GM18868 (cell line): ENCODE results near the gene ACKR1.

ENCODE experiments used
- ATAC-seq: cut with Tn5 transposase; IDR thresholded peaks from one replicate; pipeline ENCODE4 v1.9.1; 2021; ENCODE audit warnings: mild to moderate bottlenecking, moderate library complexity; ENCODE audit not compliant: unreplicated experiment

ACKR1 gene

DNA sequence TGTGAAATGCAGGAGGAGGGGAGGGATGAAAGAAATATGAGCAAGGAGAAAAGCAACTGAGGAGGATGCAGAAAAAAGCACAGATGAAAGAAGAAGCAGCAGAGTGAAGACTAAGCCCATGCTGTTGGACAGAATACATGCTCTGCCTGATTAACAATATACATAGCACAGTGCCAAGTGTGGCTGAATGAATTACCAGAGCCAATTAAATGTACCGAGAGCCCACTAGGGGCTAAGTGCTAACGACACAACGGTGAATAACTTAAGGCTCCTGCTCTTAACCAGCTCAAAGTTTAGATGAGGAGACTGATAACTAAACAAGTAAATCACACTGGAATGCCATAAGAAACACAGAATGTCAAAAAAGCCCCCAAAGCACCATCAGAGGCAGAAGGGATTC lies 17.6 kb upstream of the ACKR1 start:
- no peak for ATAC-seq

DNA sequence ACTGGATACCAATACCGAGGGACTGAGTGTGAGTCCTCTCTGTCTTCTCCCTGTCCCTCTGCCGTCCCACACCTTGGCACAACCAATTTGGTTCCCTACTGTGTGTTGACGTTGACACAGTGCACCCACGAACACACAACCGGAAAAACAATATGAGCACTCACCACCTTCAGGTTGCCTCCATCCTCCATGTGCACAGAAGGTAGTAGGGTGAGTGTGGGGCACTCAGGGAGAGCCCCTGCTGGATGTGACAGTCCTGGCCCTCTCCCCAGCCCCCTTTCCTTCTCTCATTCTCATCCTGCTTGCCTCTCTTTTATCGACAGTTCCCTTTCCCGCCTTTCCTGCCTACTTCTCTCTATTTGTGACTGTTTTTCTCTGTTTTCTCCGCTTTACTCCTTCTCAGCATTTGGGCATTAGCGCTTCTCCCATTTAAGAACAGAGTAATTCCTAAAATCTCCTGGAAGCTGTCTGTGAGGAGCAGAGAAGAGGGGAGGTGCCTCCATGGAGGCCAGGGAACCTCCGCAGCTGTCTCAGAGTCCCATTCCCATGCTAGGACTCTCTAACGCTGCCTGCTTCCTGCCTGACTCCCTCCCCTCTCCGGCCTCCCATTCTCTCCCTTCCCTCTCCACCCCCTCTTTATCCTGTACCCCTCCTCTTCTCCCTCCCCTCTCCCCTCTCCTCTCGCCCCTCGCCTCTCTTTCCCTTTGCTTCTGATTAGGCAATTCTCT lies 16.9 kb upstream of the ACKR1 start:
- ATAC-seq = no peak

- peak; percentile 97 for ATAC-seq
These were observed 16.3 kb upstream of the ACKR1 start for GRCh38 chr1:159188375-159188788.

- ATAC-seq = no peak
These were observed 14.2 kb upstream of the ACKR1 start for GRCh38 chr1:159190441-159190840.

GRCh38 chr1:159196543-159196942 lies 8.1 kb upstream of the ACKR1 start:
- ATAC-seq = no peak

DNA sequence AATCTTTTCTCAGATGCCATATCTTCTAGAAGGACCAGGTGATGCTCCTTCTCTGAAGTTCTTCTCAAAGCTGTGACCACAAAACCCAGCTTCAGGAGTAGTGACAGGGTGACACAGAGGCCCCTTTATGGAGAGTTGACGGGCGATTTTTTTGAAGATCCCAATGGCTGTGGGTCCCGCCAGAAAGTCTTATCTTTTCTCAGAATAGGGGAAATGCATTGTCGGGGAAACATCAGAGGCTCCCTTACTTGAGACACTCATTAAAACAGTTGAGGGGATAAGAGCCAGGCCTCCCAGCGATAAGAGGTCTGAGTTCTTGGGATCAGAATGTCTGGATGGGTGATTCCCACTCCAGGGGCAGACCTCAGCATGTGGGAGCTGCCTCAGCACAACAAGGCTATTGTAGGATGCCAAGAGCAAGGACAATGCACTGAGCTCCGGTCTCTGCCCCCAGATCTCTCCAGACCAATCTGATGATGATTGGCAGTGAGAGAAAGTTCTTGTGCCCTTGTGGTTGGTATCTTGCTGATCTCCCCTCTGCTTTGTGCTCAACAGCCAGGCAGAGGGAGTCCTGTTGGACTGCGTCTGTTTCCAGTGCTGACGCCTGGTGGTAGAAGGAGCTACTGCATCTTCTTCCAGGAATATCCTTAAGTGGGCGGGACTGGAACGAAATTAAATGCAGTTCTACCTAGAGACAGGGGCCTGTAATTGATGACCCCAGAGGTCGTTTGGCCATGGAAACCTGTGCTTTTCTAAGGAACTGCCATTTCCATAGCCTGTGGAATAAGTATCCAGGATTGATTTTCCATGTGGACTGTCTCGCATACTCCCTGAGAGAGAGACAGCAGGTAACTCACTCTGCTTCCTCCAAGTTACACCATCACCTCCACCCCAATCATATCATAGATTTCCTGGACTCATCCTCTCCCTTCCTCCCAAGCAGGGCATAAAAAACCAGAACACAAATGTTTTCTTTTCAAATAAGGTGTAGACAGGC lies 6.8 kb upstream of the ACKR1 start:
- ATAC-seq = peak; percentile 90

GRCh38 chr1:159199901-159200300 lies 4.8 kb upstream of the ACKR1 start:
- no peak for ATAC-seq

GRCh38 chr1:159200769-159201168 lies 3.9 kb upstream of the ACKR1 start:
- no peak for ATAC-seq

DNA sequence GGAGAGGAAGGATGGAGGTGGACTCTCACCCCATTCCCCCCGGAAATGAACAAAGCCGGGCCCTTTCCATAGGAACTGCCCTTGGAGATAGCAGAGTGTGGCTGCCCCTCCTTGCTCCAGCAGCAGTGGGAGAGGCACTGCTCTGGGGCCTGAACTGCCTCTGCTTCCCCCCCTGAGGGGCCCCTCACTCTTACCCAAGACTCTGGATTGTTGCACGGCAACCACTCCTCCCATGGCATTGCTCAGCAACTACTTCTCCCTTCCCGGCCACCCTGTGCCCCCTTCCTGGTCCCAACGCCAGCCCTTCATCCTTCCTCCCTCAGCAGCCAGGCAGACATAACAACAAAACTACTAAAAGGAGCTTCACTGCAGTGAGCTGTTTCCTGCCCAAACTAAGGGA lies 3.0 kb upstream of the ACKR1 start:
- no peak for ATAC-seq

DNA sequence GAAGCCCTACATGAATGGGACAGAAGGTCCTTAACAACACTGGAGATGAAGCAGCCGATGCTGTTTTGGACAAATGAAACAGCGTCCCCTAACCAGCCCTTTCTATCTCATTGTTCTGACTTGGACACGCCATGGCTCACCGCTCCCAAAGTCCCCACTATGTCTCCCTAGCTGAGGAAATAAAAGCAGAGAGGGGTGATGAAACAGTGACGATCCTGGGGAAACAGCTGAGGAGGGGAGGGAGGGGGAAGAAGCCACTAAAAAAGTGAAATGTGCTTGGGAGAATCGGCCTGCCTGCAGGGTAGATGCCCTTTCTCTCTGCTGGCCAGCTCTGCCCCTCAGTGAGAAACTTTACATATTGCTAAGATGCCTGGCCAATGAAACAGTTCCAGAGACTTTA lies 1.1 kb upstream of the ACKR1 start:
- no peak for ATAC-seq

- ATAC-seq = no peak
These were observed 550 bp downstream of the ACKR1 start for GRCh38 chr1:159205225-159205624.

- no peak for ATAC-seq
These were observed 1.4 kb downstream of the ACKR1 start for GRCh38 chr1:159206110-159206509.

DNA sequence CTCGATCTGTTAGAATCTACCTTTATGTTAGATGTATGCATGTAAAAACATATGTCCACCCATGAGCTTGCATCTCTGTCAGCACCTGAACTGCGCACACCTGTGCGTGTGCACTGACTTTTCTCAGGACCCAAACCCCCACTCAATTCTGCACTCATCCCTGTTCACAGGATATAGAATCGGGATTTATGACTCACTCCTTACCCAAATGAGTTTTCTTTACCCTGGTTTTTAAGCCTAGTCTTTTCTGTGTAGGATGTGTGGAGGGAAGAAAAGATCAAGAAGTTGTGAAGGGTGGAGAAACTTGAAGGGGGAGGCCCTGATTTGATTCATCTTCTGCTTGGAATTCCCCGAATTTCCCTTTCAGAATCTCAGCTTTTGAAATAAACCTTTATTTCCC lies 2.4 kb downstream of the ACKR1 start:
- peak; percentile 27 for ATAC-seq

DNA sequence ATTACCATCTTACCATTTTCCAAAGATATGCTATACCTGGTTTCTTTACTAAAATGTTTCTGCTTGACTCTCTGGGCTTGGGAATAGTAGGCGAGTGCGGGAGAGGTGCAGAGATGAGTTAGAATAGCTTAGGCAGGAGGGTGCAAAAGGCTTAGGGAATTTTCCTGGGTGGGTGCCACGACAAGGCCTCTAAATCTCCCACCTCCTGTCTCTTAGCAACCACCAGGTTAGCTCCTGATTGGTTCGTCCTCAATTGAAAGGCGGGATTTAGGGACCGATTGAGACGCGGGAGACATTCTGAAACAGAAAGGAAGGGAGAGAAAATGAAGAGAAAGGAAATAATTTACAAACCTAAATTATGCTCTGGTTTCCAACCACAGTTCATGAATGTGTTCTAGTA lies 3.1 kb downstream of the ACKR1 start:
- peak; percentile 34 for ATAC-seq

- peak; percentile 12 for ATAC-seq
These were observed 3.6 kb downstream of the ACKR1 start for GRCh38 chr1:159208175-159208825.

DNA sequence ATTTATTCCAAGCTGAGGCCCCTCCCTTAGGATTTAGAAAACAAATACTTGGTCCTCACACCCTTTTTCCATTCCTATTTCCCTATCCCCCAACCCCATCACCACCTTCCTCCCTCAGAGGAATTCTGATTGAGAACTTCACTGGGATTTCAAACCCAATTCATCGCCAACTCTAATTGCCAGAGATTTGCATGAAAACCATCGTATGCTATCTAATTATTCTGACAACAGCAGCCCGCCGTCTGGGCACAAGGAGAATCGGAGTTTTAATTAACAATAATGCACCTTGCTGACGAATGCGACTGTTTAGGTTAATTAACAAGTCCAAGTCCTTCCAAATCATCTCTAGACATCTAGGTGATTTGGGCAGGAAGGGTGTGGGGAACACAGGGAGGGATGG lies 4.4 kb downstream of the ACKR1 start:
- ATAC-seq = no peak

DNA sequence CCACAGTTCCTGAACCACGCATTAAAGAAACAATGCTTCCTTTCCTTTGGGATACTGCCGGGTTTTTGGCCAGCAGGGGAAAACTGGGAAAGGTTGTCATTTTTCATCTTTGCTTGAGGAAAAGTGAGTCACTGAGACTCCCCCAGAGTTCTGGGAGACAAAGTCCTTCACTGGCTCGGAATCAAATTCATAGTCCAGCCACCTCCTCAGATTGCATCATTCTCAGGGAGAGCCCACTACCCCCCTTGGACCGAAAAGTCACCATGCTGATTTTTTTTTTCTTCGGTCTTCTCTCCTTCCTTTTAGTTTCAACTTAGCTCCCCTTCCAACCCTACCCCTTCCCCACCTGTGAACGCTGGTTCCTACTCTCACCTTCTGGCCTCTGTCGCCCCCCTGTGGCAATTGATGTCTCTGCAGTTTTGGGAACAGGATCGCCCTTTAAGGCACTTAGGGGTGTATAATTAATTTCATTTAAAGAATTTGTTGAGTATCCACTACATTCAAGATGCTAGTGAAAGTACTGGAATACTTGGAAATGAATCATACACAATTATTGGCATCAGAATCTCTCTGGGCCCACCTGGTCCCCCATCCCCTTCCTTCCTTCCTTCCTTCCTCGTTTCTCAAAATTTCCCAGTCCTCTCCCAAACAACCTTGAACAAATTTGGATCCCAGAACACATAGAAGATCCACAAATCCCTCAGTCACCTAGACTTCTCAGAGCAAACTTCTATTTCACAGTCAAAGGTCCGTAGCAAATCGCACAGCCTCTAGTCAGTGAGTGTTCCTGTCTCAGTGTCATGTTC lies 6.9 kb downstream of the ACKR1 start:
- no peak for ATAC-seq

DNA sequence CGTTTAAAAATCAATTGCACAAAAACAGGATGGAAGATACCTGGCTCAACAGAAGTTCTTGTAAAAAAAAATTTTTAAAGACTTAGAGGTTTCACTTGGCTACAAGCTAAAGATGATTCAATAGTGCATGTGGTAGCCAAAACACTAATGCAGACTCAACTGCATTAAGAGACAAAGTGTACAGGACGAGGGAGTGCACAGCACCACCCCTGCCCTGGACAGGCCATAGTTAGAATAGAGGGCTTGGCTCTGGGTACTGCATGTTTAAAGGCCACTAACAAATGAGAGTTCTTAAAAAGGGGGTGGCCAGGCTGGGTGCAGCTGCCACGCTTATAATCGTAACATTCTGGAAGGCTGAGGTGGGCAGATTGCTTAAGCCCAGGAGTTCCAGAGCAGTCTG lies 7.9 kb downstream of the ACKR1 start:
- no peak for ATAC-seq

DNA sequence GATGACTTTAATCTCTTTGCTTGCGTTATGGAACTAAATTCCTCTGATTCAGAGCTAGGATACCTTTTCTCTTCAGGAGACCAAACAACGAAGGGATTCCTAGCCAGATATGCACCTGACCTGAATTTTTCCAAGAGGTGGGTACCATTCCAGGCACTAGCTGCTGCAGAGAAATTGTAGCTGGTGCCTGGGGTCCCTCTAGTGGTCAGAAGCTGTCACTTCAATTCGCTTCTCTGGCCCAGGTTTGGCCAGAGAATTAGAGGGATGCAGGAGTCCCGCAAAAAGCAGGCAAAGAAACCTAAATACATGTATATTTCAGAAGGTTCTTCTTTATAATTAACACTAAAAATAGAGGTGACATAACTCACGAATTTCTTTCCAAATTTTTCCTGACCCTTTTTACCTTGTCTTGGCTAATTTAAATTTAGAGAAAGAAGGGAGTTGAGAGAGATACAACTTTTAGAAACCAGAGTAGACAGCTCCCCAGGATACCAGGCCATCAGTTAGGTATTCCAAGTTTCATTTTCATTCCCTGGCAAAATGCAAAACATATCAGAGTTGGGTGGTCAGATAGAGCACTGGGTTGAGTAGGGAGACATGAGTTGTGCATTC lies 9.6 kb downstream of the ACKR1 start:
- peak; percentile 77 for ATAC-seq
